Measurements from ENCODE around the gene RP9.

Gene RP9

DNA sequence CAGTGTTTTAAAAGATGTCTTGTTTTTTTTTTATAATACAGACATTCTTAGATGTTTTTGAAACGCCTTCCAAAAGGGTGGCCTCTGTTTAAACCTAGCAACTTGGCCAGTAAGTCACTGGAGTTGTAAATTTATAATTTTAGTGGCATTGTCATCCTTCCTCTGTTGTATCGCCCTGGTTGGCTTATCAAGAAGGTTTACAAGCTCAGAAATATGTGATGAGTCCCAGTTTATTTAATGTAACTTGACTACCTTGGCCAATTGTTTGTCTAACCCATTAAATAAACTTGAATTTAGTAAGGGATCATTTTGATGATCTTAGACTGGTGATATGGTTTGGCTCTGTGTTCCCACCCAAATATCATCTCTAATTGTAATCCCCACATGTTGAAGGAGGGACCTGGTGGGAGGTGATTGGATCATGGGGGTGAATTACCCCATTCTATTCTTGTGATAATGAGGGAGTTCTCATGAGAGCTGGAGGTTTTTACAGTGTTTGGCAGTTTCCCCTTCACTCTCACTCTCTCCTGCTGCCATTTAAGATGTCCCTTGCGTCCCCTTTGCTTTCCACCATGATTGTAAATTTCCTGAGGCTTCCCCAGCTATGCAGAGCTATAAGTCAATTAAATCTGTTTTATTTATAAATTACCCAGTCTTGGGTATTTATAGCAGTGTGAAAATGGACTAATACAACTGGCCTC is 33.2 kb downstream of the RP9 start (continued):
- no peak for TF ChIP-seq ZXDB (tag by site-specific recombination; IDR thresholded peaks at IDR 0.05)
- TF ChIP-seq ZNF843 (tag by site-specific recombination; IDR thresholded peaks at IDR 0.05): no peak
- TF ChIP-seq, protein P1, sequence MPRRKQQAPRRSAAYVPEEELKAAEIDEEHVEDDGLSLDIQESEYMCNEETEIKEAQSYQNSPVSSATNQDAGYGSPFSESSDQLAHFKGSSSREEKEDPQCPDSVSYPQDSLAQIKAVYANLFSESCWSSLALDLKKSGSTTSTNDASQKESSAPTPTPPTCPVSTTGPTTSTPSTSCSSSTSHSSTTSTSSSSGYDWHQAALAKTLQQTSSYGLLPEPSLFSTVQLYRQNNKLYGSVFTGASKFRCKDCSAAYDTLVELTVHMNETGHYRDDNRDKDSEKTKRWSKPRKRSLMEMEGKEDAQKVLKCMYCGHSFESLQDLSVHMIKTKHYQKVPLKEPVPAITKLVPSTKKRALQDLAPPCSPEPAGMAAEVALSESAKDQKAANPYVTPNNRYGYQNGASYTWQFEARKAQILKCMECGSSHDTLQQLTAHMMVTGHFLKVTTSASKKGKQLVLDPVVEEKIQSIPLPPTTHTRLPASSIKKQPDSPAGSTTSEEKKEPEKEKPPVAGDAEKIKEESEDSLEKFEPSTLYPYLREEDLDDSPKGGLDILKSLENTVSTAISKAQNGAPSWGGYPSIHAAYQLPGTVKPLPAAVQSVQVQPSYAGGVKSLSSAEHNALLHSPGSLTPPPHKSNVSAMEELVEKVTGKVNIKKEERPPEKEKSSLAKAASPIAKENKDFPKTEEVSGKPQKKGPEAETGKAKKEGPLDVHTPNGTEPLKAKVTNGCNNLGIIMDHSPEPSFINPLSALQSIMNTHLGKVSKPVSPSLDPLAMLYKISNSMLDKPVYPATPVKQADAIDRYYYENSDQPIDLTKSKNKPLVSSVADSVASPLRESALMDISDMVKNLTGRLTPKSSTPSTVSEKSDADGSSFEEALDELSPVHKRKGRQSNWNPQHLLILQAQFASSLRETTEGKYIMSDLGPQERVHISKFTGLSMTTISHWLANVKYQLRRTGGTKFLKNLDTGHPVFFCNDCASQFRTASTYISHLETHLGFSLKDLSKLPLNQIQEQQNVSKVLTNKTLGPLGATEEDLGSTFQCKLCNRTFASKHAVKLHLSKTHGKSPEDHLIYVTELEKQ (tag by site-specific recombination; IDR thresholded peaks at IDR 0.05; ENCODE audit: borderline replicate concordance): no peak
- TF ChIP-seq HOXA7 (CRISPR knock-in tag; IDR thresholded peaks at IDR 0.05; ENCODE audit: borderline replicate concordance): no peak
- TF ChIP-seq KLF16 (tag by site-specific recombination; IDR thresholded peaks at IDR 0.05): no peak
- TF ChIP-seq, protein P2, sequence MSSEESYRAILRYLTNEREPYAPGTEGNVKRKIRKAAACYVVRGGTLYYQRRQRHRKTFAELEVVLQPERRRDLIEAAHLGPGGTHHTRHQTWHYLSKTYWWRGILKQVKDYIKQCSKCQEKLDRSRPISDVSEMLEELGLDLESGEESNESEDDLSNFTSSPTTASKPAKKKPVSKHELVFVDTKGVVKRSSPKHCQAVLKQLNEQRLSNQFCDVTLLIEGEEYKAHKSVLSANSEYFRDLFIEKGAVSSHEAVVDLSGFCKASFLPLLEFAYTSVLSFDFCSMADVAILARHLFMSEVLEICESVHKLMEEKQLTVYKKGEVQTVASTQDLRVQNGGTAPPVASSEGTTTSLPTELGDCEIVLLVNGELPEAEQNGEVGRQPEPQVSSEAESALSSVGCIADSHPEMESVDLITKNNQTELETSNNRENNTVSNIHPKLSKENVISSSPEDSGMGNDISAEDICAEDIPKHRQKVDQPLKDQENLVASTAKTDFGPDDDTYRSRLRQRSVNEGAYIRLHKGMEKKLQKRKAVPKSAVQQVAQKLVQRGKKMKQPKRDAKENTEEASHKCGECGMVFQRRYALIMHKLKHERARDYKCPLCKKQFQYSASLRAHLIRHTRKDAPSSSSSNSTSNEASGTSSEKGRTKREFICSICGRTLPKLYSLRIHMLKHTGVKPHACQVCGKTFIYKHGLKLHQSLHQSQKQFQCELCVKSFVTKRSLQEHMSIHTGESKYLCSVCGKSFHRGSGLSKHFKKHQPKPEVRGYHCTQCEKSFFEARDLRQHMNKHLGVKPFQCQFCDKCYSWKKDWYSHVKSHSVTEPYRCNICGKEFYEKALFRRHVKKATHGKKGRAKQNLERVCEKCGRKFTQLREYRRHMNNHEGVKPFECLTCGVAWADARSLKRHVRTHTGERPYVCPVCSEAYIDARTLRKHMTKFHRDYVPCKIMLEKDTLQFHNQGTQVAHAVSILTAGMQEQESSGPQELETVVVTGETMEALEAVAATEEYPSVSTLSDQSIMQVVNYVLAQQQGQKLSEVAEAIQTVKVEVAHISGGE (tag by site-specific recombination; conservative IDR thresholded peaks at IDR 0.05; ENCODE audit: low read depth): no peak
- TF ChIP-seq ZNF626 (tag by site-specific recombination; IDR thresholded peaks at IDR 0.05): no peak
- no peak for TF ChIP-seq YY1 (tag by site-specific recombination; IDR thresholded peaks at IDR 0.05)
- no peak for TF ChIP-seq ZNF292 (tag by site-specific recombination; IDR thresholded peaks at IDR 0.05; ENCODE audit: borderline replicate concordance, low read depth)
- no peak for TF ChIP-seq ZNF221 (tag by site-specific recombination; IDR thresholded peaks at IDR 0.05; ENCODE audit: borderline replicate concordance)

DNA sequence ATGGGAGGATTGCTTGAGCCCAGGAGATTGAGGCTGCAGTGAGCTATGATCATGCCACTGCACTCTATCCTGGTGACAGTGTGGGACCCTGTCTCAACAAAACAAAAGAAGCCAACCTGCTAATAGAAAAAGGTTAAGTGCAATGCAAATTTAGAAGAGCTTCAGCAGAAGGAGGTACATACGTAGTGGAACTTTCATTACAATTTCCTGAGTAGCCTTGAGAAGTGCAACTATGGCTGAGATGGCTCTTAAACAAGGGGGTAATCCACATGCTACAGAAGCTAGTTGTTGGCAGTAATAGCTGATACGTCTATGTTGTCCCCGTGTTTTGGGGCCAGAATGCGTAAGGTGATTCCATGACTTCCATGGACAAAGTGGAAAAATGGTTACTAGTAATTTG is 36.0 kb downstream of the RP9 start:
- Histone ChIP-seq H3K9me3 (ENCODE audit: control insufficient read depth, insufficient read depth, low read depth, low read length) (no peaks in the 10 kb centered on the region), H3K36me3 (ENCODE audit: control insufficient read depth in 2 of 2, insufficient read depth in 1 of 2, low read length in 2 of 2) (no peaks in the 10 kb centered on the region), H3K4me1 (ENCODE audit: control insufficient read depth, insufficient read depth, low read length) (no peaks in the 10 kb centered on the region), H3K4me3 (ENCODE audit: low read depth, low read length) (no peak overlapping the region), H3K27ac (ENCODE audit: extremely low read depth, low read depth, low read length) (no peak overlapping the region)
- CTCF ChIA-PET: interaction anchor here (0.6 to 0.9 kb wide), 3 partner anchors 13 to 1207 kb away, joined by 3 to 5 read pairs (median 3); no protein-coding TSS in a partner anchor
- POLR2A ChIA-PET: interaction anchor here (1.0 to 2.6 kb wide), 2 partner anchors 10 to 21 kb away, joined by 3 to 11 read pairs; partner anchors contain the start of gene NT5C3A
- TF ChIP-seq ZNF777 (tag by site-specific recombination; IDR thresholded peaks at IDR 0.05; ENCODE audit: borderline replicate concordance) (no peak), KLF1 (tag by site-specific recombination; IDR thresholded peaks at IDR 0.05) (no peak)

DNA sequence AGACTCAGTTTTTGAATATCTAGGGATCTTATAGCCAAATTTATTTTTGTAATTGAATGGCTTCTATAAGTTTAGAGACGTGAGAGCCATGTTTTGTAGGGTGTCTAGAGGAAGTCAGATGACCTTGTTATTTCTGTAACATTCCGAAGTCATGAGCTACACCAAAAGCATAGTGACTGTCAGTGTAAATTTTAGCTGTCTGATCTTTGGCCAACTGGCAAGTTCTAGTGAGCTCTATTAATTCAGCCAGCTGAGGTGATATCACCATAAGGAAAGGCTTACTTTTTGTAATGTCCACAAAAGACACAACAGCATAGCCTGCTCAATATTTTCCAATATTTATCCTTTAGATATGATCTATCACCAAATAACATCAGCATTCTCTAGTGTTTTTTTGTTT is 36.7 kb downstream of the RP9 start:
- TF ChIP-seq, protein P3, sequence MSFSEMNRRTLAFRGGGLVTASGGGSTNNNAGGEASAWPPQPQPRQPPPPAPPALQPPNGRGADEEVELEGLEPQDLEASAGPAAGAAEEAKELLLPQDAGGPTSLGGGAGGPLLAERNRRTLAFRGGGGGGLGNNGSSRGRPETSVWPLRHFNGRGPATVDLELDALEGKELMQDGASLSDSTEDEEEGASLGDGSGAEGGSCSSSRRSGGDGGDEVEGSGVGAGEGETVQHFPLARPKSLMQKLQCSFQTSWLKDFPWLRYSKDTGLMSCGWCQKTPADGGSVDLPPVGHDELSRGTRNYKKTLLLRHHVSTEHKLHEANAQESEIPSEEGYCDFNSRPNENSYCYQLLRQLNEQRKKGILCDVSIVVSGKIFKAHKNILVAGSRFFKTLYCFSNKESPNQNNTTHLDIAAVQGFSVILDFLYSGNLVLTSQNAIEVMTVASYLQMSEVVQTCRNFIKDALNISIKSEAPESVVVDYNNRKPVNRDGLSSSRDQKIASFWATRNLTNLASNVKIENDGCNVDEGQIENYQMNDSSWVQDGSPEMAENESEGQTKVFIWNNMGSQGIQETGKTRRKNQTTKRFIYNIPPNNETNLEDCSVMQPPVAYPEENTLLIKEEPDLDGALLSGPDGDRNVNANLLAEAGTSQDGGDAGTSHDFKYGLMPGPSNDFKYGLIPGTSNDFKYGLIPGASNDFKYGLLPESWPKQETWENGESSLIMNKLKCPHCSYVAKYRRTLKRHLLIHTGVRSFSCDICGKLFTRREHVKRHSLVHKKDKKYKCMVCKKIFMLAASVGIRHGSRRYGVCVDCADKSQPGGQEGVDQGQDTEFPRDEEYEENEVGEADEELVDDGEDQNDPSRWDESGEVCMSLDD (tag by site-specific recombination; IDR thresholded peaks at IDR 0.05): no peak
- TF ChIP-seq ZFP69B (tag by site-specific recombination; IDR thresholded peaks at IDR 0.05) (no peak), ZNF658 (tag by site-specific recombination; IDR thresholded peaks at IDR 0.05) (no peak), ZNF521 (tag by site-specific recombination; IDR thresholded peaks at IDR 0.05) (no peak), ZNF2 (tag by site-specific recombination; IDR thresholded peaks at IDR 0.05) (no peak), ZNF76 (tag by site-specific recombination; IDR thresholded peaks at IDR 0.05; ENCODE audit: borderline replicate concordance, low read depth) (no peak)
- TF ChIP-seq, protein P4, sequence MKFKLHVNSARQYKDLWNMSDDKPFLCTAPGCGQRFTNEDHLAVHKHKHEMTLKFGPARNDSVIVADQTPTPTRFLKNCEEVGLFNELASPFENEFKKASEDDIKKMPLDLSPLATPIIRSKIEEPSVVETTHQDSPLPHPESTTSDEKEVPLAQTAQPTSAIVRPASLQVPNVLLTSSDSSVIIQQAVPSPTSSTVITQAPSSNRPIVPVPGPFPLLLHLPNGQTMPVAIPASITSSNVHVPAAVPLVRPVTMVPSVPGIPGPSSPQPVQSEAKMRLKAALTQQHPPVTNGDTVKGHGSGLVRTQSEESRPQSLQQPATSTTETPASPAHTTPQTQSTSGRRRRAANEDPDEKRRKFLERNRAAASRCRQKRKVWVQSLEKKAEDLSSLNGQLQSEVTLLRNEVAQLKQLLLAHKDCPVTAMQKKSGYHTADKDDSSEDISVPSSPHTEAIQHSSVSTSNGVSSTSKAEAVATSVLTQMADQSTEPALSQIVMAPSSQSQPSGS (tag by site-specific recombination; IDR thresholded peaks at IDR 0.05; ENCODE audit: low read depth): no peak
- POLR2A ChIA-PET: interaction anchor here (1.0 to 2.6 kb wide), 2 partner anchors 10 to 22 kb away, joined by 3 to 11 read pairs; partner anchors contain the start of gene NT5C3A
- no peaks in the 10 kb centered on the region for H3K9me3 ChIP-seq (ENCODE audit: control insufficient read depth, insufficient read depth, low read depth, low read length)
- no peaks in the 10 kb centered on the region for H3K4me1 ChIP-seq (ENCODE audit: control insufficient read depth, insufficient read depth, low read length)
- no peak overlapping the region for H3K4me3 ChIP-seq (ENCODE audit: low read depth, low read length)
- H3K36me3 ChIP-seq (ENCODE audit: control insufficient read depth in 2 of 2, insufficient read depth in 1 of 2, low read length in 2 of 2): no peaks in the 10 kb centered on the region
- no peak overlapping the region for H3K27ac ChIP-seq (ENCODE audit: extremely low read depth, low read depth, low read length)
- CTCF ChIA-PET: interaction anchor here (1.0 kb wide), 1 partner anchor 226 kb away, joined by 3 read pairs; no protein-coding TSS in a partner anchor

Data from HEK293 (cell line).